Testis (tissue), 2 donors: ENCODE results near the gene SRD5A3.

Experiments used
- POLR2A ChIP-seq: fragments of 450-650 bp; IDR thresholded peaks from one replicate; pipeline ENCODE4 v1.6.1; 2017; ENCODE audit warnings: antibody characterized with exemption, mild to moderate bottlenecking, moderate library complexity
- TF ChIP-seq, protein P1 (sequence below), 3 experiments: fragments of 450-650 bp in 2 of 3; fragments of 200-600 bp in 1 of 3; sonication (generic) in 1 of 3; IDR thresholded peaks; one replicate each; pipeline ENCODE4 v1.5.1; 2016 to 2019; ENCODE audit warnings: antibody characterized with exemption in 3 of 3, mild to moderate bottlenecking in 2 of 3, moderate library complexity in 1 of 3

DNA sequence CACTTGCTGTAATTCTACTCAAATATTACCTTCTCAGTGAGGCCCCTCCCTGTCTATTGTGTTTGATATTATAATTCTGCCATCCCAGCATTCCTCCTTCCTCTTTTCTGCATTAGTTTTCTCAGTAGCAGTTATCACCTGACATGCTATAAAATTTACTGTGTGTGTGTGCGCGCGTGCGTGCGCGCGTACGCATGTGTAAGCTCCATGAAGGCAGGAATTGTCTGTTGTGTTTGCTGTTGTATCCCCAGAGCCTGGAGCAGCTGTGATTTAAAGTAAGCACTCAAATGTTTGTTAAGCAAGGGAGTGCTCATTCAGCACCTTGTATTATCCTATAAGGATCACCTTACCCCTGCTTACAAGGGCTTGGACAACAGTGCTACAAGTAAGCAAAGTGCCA, 8.6 kb downstream of the SRD5A3 start:
- TF ChIP-seq, protein P1, sequence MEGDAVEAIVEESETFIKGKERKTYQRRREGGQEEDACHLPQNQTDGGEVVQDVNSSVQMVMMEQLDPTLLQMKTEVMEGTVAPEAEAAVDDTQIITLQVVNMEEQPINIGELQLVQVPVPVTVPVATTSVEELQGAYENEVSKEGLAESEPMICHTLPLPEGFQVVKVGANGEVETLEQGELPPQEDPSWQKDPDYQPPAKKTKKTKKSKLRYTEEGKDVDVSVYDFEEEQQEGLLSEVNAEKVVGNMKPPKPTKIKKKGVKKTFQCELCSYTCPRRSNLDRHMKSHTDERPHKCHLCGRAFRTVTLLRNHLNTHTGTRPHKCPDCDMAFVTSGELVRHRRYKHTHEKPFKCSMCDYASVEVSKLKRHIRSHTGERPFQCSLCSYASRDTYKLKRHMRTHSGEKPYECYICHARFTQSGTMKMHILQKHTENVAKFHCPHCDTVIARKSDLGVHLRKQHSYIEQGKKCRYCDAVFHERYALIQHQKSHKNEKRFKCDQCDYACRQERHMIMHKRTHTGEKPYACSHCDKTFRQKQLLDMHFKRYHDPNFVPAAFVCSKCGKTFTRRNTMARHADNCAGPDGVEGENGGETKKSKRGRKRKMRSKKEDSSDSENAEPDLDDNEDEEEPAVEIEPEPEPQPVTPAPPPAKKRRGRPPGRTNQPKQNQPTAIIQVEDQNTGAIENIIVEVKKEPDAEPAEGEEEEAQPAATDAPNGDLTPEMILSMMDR (IDR thresholded peaks at IDR 0.05) = no peak
- TF ChIP-seq POLR2A = no peak
